Occipital lobe (tissue), 2 donors: ENCODE measurements around the gene NTRK3. TPM values are rescaled to one million over a fixed set of nuclear protein-coding genes. Genes with fewer than 3 reads are reported as not detected.
"Not testable (repeated sequence)": the region's sequence is repeated elsewhere in the genome, so short reads cannot be mapped to it uniquely, and the experiment has no call there.

Experiments used
- DNase-seq: peaks from one replicate; lab custom pipeline; 2025; lab: John Stamatoyannopoulos, UW
- total RNA-seq: library from RNA; depleted of rRNA; stranded (reverse); fragments of >200 nt; gene quantifications from one replicate; pipeline ENCODE4 v1.2.3, GENCODE V29; 2014

The NTRK3 gene
- total RNA-seq, 1 donor from 2014 or later, result 52.3 TPM

DNA sequence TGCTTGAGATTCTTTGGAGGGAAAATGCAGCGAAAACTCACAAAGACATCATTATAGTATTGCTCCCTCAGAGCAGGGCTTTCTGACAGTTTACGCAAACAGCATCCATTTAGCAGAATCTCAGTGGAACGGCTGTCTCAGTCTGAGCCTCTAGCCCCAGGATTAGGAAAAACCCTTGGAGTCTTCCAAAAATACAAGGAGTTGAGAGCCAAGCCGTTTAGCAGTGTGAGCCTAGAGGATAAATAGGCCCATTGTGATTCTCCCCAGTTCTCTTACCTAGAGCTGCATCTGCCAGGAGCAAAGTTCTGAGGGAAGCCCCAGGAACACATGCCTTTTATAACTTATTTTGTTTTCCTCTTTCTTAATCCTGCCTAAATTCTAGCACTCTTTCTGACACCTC, 359.6 kb downstream of the NTRK3 start:
- DNase-seq, result no peak

DNA sequence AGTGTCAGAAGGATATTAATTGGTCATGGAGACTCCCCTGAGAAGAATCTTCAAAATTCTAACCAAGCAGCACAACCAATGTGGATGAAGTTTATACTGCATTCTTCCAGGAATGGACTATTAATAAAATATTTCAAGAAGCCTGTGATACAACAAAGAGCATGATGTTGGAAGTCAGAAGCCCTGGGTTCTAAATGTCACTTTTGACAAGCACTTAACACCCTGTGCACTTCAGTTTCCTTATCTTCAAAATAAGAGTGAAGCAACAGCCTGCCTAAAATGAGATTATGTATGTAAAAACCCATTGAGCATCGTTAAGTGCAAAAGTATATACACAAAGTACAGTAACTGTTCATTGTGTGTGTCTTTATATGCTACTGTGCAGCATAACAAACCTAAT, 369.4 kb downstream of the NTRK3 start:
- DNase-seq, result no peak

DNA sequence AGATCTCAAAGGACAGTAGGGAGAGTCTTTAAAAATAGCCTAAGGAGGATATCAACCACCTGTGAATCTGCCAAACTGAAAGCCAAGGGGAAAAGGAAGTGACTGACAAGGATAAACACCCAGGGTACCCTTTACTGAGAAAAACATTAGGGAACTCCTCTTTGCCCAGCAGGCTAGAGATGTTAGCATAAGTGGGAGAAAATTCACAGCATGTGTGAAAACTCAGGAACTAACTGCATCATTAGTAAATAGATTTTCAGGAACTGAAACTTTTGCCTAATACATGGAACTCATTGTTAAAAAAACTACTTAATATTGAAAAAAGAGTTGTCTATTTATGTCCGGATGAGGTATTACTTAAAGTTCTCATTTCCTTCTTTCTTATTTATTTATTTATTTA, 375.5 kb downstream of the NTRK3 start:
- no peak for DNase-seq

GRCh38 chr15:87877822-87878542, 378.6 kb downstream of the NTRK3 start:
- no peak for DNase-seq

- DNase-seq, result no peak
These were observed 379.3 kb downstream of the NTRK3 start for GRCh38 chr15:87877114-87877810.

GRCh38 chr15:87874896-87875711, 381.4 kb downstream of the NTRK3 start:
- DNase-seq, result peak; percentile 20

GRCh38 chr15:87873516-87873915, 383.0 kb downstream of the NTRK3 start:
- no peak for DNase-seq

DNA sequence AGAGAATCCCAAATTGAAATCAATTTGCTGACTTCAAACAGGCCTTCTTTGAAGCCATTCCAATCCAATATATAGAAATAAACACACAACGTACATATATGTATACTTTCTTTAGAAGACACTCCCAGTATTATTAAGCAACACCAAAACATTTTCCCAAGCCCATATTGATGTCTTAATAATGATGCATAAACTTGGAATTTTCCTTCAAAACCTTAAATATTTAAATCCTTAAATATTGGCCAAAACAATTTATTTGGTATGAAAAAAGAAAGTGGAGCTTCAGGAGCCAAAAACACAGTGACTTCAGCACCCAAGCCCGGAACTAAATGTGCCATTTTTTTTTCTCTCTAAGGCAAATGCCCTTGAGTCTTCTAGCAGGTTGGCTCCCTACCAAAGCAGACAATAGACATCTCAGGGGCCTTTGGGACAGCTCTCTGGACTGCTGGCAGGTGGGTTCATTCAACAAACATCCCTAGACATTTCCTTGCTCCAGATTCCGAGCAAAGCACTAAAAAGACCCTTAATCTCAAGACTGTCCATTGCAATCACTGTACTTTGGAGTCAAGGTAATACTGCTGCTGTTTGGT, 384.7 kb downstream of the NTRK3 start:
- DNase-seq, result no peak

DNA sequence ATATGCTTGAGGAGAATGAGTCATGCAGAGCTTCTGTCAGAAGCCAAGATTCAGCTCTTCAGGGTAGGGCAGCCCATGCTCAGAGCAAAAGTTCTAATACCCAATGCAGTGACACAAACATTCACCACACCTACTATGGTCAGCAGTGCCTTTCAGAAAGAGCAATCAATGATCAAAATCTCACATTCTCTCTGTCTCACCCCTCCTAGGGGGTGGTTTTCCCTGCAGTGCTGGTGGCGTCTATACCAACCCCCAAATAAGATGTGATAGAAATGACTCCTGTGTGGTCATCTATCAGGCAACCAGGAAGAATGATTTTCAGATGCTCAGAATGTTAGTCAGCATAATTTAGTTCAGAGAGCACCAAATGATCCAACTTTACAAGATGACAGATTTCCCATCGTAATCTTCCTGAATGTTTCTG, 385.3 kb downstream of the NTRK3 start:
- DNase-seq, result no peak

DNA sequence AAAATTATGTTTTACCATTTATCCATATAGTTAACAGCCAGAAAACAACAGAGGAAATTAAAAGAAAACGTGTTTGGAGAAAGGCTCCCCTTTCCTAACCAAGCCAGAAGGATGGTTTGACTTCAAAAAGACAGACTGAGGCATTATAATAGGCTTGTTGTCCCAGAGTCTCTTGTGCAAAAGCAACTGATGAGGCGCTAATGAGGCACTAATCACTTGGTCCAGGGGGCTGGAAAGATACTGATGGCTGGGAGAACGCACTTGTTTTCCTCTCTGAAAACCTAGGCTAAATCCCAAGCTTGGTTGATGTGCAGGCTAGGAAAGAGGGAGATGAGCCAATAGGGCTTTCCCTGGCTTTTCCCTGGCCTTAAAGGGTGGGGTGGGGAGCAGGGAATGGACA, 389.6 kb downstream of the NTRK3 start:
- no peak for DNase-seq

GRCh38 chr15:87863152-87863551, 393.4 kb downstream of the NTRK3 start:
- DNase-seq, result no peak

- no peak for DNase-seq
These were observed 395.8 kb downstream of the NTRK3 start for GRCh38 chr15:87860743-87861142.

DNA sequence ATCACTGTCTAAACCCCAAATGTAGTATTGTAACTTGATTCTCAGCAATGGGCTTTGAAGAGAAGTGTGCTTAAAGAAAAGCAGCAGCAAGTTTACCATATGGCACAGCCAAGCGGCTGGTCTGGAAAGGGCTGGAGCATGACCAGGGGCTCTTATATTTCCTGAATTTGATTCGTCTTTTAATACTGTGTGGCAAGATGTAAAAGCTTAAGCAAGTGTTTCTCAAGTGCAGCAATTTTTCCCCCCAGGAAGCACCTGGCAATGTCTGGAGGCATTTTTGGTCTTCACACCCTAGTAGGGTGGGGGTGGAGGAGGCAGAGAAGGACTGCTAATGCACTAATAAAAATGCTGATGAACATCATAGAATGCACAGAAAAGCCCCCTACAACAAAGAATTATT, 397.9 kb downstream of the NTRK3 start:
- no peak for DNase-seq

- no peak for DNase-seq
These were observed 405.0 kb downstream of the NTRK3 start for GRCh38 chr15:87851497-87851896.

- DNase-seq, result no peak
These were observed 405.6 kb downstream of the NTRK3 start for GRCh38 chr15:87850916-87851315.

DNA sequence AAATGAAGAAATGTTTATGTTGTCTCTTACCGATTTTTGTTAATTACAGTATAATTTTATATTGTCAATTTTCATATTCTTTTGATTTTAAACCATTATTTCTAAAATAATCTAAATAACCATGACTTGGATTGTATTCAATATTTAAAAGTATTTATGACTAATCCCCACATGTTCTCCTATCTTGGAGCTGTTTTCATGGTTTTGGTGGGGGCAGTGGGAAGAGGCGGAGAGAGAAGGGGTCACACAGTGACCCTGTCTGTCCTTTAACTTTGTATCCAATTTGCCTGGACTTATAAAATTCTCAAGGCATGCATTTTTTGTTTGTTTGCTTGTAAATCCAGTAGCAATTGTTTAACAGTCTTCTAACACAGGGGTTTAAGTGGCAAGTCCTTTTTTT, 407.4 kb downstream of the NTRK3 start:
- no peak for DNase-seq

DNA sequence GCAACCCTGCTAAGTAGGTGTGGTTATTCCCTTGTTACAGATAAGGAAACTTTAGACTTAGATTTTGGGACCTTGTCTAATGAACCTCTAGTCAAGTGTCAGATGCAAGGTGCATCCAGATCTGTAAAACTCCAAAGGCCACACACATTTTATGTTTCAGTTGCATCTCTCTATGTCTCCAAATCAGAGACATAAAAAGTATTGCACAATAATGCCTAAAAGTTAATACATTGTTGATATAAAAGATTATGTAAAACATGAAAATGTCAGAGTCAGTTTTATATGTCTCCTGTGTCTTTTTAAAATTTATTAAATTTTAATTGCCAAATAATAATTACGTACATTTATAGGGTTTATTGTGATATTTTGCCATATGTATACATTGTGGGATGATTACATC, 408.5 kb downstream of the NTRK3 start:
- DNase-seq, result no peak

DNA sequence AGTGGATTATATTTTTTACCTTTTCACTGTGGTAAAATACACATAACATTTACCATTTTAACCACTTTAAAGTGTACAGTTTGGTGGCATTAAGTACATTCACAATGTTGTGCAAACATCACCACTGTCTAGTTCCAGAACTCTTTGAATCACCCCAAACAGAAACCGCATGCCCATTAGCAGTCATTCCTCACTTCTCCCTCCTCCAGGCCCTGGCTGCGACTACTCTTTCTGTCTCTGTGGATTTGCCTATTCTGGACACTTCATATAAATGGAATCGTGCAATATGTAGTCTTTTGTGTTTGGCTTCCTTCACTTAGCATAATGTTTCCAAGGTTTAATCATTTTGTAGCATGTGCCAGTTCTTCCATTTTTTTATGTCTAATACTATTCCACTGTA, 409.8 kb downstream of the NTRK3 start:
- no peak for DNase-seq

DNA sequence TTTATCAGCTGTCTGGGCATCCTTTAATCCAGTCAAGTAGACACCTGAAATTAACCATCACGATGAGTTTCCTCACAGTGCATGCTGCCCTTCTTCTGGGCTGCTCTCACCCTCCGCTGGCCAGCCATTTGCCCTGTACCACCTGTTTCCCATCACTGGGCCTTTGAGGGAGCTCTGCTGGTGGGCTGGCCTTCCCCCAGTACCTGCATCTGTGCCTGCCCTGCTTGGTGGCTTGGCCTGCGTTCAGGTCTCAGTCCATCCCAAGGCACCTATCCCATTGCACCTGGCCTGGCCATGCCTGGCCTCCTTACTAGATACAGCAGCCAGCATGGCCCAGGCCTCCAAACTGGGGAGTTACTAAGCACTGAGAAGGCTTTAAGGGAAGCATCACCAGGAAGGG, 413.2 kb downstream of the NTRK3 start:
- no peak for DNase-seq

GRCh38 chr15:87841426-87841998, 415.0 kb downstream of the NTRK3 start:
- DNase-seq, result no peak

GRCh38 chr15:87835830-87836229, 420.7 kb downstream of the NTRK3 start:
- DNase-seq, result not testable (repeated sequence)

DNA sequence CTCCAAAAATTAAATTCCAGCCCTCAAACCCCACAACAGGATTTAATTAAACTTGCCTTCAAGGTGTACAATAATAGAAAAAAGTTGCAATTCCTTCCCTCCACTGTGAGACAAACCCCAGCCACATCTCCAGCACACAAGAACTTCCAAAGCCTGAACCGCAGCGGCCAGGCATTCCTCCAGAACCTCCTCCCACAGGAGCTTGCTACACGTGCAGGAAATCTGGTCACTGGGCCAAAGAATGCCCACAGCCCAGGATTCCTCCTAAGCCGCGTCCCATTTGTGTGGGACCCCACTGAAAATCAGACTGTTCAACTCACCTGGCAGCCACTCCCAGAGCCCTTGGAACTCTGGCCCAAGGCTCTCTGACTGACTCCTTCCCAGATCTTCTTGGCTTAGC, 423.2 kb downstream of the NTRK3 start:
- DNase-seq, result not testable (repeated sequence)
